Non-pigmented ciliary epithelial cell (primary cell): ENCODE measurements around the gene CD22.

Source experiments
- DNase-seq: peaks from one replicate; pipeline ENCODE4 v3.0.0-alpha.2; 2010; ENCODE audit warnings: low read depth

The CD22 gene

DNA sequence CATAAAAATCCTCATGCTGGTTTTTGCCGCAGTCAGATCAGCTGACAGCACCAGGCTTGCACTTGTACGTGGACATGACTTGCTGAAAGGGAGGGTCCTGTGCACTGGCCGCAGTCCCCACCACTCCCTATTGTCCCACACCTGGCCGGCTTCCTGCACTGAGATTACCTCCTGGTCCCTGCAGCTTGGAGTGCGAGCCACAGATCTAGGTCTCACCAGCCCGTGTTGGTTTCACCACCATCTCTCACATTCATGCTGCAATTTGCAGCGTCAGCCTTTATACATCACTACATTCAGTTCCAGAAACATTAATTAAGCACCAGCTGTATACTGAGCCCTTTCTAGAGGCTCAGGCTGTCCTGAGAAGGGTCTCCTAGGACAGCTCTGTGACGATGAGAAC lies 15.0 kb upstream of the CD22 start:
- no peak for DNase-seq

DNA sequence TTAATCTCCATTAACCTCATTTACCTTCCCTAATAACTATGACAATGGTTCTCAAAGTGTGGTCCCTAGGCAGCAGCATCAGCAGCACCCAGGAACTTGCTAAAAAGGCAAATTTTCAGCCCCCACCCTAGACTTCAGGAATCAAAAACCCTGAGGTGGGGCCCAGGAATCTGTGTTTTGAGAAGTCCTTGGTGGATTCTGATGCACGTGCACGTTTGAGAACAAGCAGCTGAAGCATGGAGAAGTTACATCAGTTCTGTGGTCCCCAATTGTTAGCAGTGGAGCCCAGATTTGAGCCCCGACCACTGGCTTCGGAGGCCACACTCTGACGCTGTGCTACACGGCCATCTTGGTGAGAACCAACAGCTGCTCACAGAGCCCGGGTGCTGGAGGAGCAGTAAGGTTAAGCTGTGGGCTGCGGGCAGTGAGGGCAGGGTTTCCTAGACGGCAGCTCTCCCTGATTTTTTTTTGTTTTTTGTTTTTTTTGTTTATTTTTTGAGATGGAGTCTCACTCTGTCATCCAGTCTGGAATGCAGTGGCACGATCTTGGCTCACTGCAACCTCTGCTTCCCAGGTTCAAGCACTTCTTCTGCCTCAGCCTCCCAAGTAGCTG lies 14.0 kb upstream of the CD22 start:
- DNase-seq, result no peak

DNA sequence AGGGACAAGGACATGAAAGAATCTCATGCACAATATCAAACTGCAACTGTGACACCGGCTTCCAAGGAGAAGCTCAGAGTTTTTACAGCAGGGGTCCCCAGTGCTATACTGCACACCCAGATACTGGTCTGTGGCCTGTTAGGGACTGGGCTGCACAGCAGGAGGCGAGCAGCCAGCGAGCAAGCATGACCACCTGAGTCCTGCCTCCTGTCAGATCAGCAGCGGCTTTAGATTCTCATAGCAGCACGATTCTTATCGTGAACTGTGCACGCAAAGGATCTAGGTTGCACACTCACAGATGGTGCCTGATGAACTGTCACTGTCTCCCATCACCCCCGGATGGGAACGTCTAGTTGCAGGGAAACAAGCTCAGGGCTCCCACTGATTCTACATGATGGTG lies 13.1 kb upstream of the CD22 start:
- DNase-seq, result no peak

DNA sequence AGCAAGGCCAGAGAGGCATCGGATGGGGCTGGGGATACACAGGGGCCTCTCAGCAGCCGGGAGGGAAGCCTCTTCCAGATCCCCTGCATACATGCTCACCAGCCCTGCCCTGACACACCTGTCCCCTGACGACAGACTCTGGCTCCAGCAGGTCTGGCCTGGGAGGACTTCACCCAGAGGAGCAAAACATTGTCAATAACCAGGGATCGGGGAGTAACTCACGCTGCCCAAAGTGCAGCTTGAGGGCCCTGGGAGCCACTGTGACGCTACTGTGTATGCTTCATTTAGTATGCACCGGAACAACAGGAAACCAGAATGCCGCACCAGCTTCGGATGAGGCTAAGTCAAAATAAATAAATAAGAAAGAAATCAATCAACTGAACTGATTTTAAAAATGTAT lies 12.4 kb upstream of the CD22 start:
- no peak for DNase-seq

DNA sequence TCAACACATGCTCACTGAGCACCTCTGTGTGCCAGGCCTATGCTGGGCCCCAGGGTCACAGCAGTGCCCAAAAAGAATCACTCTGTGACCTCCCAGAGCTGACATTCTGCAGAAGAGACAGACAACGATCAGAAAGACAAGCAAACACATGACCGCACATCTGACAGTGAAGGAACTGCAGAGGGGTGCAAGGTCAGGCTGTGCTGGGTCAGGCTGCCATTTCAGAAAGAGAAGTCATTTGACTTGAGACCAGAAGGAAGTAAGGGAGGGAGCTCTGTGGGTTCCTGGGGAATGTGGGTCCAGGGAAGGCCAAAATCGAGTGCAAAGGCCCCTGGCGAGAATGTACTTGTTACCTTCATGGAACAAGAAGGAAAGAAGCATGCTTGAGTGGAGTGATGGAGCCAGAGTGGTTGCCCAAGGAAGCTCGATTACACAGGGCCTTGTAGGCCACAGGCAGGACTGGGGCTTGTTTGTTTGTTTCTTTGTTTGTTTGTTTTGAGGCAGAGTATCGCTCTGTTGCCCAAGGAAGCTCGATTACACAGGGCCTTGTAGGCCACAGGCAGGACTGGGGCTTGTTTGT lies 11.4 kb upstream of the CD22 start:
- no peak for DNase-seq

DNA sequence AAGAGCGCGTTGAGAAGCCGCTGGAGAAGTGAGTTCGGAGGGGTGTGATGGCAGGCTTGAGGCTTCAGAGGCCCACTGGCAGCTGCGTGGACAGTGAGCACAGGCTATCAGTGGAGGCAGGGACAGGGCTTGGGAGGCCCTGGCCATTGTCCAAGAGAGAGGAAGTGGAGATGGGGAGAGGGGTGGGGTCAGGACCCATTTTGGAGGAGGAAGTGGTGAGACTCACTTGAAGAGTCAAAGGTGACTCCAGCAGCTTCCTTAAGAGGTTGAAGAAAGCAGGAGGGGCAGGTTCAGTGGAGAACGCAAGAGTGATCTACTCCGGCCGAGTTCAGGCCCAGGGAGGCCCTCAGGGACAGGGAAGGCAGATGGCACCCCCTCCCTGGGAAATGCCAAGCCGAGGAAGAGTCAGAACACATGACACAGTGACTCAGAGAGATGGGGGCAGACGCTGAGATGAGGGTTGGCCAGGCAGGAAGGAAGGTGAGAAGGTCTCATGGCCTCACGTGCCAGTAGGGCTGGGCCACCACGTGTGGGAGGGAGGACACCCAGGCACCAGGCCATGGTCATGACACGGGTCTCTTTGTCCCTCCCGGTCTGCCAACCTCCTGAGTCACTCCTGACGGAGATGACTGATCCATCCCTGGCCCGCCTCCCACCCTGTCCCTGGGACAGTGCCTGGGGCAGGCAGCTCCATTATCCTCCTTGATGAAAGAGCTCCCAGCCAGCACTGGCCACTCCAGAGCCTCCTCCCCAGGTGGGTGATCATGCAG lies 10.1 kb upstream of the CD22 start:
- DNase-seq, result no peak

DNA sequence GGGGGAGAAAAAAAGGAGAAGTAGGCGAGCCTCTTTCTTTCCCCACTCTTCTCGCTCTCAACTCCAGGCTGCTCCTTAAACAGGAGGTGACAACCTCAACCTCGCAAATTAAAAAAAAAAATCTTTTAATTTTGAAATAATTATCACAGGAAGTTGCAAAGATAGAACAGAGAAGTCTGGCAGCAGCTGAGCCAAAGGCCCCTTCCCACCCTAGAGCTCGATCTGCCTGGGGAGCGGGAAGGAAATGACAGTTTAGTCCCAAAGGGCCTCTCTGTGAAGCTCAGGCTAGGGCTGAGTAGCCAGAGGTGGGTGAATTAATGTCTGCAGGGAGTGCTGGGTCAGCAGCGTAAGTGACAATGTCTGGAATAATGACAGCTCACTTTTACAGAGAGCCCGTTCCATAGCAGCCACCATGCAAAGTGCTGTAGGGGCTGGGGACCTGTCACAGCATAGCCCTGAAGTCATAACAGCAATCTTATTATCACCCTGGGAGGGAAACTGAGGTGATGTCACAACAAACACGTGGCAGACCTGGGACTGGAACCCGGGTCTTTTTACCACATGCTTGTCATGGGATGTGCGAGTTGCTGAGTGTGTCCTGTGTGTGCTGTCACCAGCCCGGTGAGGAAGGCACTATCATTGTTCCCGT lies 8.8 kb upstream of the CD22 start:
- DNase-seq, result no peak

DNA sequence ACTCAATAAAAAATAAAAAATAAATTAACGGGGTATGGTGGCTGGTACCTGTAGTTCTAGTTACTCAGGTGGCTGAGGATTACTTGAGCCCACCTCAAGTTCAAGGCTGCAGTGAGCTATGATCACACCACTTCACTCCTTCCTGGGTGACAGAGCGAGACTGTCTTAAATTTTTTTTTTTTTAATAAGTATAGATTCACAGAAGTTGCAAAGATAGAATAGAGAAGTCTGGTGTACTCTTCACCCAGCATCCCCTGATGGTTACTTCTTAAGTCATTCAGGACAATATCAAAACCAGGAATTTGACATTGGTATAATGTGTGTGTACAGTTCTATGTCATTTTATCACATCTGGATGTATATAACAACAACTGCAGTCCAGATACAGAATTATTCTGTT lies 7.7 kb upstream of the CD22 start:
- no peak for DNase-seq

DNA sequence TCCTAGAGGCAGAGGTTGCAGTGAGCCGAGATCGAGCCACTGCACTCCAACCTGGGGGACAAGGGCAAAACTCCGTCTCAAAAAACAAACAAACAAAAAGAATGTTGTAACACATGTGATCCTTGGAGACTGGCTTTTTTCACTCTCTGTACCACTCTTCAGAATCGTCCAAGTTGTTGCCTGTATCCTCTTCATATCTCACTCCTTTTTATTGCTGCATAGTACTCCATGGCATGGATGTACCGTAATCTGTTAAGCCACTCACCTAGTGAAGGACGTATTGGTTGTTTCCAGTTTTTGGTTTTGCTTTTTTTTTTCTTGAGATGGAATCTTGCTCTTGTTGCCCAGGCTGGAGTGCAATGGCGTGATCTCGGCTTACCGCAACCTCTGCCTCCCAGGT lies 7.0 kb upstream of the CD22 start:
- no peak for DNase-seq

DNA sequence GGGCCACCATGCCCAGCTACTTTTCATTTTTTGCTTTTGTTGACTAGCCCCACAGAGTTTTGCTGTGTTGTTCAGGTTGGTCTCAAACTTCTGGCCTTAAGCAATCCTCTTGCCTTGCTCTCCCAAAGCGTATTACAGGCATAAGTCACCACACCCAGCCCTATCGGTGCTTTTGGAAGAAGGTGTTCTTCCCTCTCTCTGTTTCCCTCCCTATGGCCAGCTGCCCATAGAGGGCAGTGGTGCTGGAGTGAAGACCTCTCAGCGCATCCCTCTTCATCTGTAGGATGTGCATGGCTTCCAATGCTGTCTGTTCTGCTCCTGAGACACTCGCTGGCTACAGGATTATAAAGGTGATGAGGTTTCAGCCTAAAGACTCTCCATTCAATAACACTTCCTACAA lies 1.3 kb upstream of the CD22 start:
- no peak for DNase-seq

DNA sequence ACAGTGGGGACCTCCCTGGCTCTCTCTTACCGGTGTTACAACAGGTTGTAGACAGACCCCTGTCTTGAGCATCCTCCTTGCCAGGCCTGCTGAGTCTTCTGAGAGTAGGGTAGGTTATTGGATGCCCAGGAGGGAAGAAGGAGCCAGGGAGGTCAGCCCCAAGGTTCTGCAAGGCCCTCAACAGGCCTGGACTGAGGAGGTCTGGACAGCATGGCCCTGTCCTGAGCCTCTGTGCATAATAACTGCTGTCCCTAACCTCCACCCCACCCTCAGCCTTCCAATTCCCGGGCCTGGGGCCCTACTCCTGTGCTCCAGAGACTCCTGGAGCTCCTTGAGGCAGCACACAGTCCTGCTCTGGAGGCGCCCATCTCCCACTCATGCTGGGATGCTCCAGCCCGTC lies 336 bp downstream of the CD22 start:
- DNase-seq, result no peak

DNA sequence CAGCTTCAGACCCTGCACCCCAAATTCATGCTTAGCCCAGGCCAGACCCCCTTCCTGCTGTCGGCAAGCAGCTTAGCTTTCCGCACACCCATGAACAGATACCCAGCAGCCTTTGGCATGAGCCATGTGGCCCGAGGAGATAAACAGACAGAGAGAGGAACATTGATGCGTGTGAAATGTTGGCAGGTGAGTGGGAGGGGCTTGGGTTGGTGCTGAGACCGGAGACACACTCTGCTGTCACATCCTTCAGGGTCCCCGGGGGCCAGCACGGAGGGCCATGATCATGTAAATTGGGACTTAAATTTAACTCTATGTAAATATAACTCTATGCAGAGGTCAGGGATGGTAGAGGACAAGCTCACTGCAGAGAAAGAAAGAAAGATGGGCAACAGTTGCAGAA lies 1.5 kb downstream of the CD22 start:
- DNase-seq, result no peak

DNA sequence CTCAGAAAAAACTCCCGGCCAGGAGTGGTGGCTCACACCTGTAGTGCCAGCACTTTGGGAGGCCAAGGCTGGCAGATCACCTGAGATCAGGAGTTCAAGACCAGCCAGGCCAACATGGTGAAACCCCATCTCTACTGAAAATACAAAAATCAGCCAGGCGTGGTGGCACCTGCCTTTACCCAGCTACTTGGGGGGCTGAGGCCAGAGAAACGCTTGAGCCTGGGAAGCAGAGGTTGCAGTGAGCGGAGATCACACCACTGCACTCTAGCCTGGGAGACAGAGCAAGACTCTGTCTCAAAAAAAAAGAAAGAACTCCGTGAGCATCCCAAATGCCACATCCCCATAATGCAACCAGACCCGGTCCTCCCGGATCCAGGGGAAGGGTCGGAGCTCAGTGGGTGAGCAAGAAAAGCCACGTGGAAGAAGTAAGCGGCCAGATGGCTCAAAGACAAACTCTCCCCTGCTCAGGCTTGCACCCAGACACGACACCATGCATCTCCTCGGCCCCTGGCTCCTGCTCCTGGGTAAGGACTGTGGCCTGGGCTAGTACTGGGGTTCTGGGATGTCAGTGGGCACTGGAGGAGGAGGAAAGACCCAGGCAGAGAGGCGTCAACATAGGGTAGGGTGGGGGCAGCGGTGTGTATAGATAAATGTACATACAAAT lies 2.7 kb downstream of the CD22 start:
- no peak for DNase-seq

DNA sequence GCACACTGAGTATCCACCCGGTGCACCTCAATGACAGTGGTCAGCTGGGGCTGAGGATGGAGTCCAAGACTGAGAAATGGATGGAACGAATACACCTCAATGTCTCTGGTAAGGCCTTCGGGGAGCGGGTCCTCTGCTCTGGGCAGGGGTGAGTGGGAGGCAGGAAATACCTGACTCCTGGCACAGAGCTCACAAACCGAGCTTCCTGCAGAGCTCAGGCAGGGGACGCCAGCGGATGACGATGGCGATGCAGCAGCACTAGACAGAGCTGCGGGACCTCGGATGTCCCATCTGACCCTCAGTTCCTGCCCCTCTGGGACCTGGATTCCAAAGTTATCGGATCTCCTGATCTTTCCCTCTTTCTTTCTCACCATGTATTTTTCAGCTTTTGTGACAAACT lies 3.8 kb downstream of the CD22 start:
- no peak for DNase-seq

DNA sequence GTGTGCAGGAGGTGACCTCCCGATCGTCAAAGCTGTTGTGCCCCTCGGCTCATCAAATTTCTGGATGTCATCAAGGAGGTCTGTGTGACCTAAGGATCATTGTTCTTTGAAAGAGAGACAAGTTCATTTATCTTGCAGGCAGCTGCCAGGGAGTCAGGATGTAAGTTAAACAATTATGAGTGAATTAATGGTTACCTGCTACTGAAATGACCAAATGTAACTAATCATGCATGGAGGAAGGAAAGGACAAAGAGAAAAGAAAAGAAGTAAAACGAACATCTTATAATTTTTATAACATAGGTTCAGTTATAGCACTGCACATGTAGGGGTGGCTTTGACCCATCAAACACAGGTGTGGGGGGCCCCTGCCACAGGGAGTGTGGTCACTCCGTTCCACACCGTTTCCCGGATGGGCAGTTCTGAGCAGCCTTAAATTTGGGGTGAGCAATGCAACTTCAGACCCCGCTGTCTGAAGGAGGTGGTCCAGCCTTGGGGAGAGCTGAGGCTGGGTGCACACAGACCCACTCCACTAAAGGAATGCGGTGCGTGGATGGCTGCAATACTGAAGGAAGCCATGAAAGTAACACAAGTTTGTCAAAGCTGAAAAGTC lies 5.3 kb downstream of the CD22 start:
- DNase-seq, result no peak

DNA sequence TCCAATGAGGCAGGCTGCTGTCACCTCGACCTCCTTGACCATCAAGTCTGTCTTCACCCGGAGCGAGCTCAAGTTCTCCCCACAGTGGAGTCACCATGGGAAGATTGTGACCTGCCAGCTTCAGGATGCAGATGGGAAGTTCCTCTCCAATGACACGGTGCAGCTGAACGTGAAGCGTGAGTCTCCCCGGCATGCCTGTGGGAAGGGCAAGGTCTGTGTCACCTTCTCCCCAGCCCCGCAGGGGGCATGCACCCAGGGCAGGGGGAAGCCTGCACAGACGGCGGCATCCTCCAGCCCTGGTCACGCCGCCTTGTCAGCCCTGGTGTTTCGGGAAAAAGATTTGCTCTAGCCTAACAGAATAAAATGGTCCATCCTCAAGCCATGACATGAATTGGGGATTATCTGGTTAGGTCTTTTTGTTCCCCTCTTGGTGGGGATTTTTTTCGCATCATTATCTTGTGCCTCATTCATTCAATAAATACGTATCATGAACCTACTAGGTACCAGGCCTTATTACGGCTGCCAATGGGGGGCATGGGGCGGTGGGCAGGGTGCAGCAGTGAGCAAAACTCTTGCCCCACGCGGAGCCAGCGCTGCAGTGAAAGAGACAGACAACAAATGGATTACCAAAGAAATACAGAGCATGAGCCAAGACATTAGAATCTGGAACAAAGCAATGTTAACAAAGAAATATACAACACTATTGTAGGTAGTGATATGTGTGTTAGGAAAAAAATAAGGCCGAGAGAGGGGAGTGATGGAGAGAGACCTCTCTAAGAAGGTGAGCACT lies 7.4 kb downstream of the CD22 start:
- DNase-seq, result no peak

DNA sequence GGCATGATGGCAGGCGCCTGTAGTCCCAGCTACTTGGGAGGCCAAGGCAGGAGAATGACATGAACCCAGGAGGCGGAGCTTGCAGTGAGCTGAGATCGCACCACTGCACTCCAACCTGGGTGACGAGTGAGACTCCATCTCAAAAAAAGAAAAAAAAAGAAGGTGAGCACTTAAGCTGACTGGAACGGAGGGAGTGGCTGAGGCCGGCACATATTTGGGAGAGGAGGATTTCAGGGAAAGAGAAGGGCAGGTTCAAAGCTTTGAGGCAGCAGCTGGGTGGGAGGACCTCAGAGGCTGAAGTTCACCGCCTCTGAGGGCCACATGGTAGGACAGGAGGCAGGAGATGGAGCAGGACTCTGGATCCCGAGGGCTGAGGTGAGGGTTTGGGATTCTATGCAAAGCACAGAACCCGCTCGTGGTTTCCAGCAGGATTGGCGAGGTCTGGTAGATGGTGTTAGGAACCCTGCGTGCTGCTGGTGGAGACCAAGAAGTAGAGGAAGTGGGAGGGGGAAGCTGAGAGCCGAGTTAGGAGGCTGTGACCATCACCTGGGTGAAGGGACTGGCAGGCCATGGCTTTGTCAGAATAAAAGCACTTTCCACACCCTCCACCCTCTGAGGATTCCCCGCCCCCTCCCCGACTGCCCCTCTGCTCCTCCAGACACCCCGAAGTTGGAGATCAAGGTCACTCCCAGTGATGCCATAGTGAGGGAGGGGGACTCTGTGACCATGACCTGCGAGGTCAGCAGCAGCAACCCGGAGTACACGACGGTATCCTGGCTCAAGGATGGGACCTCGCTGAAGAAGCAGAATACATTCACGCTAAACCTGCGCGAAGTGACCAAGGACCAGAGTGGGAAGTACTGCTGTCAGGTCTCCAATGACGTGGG lies 8.4 kb downstream of the CD22 start:
- no peak for DNase-seq

DNA sequence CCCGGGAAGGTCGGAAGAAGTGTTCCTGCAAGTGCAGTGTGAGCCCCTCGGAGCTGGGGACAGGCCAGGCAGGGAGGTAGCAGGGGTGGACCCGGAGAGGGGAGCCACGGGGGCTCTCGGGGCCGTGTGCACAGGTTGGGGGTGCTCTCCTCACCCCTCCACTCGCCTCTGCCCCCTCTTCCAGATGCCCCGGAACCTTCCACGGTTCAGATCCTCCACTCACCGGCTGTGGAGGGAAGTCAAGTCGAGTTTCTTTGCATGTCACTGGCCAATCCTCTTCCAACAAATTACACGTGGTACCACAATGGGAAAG lies 9.0 kb downstream of the CD22 start:
- no peak for DNase-seq

DNA sequence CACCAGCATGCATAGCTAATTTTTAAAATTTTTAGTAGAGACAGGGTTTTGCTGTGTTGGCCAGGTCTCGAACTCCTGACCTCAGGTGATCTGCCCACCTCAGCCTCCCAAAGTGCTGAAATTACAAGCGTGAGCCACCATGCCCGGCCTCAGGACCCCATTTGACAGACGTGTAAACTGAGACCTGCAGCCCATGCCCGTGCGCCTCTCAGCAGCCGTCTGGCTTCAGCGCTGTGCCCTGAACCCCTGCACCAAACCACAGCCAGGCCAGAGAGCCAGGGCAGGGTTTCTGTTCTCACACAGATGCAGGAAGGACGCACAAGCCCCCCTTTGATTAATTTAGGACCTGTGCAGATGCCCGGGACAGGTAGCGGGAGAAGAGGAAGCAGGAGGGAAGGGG lies 11.4 kb downstream of the CD22 start:
- no peak for DNase-seq

DNA sequence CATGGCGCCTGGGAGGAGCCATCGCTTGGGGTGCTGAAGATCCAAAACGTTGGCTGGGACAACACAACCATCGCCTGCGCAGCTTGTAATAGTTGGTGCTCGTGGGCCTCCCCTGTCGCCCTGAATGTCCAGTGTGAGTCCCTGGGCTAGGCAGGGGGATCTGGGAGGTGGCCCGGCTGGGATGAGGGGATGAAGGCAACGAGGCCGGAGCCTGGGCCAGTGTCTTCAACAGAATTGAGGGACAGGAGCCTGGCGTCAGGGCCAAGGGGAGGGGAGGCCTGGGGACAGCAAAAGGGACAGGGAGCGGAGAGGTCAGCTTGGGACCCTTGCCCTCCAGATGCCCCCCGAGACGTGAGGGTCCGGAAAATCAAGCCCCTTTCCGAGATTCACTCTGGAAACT lies 12.0 kb downstream of the CD22 start:
- no peak for DNase-seq
